GM20431 (cell line): ENCODE data around the gene KRT80.
"Not testable (repeated sequence)": the region's sequence is repeated elsewhere in the genome, so short reads cannot be mapped to it uniquely, and the experiment has no call there.

ENCODE experiments used
- in situ Hi-C: fragments of 300-500 bp; cut with MseI, MboI; formaldehyde crosslinking; loops from one replicate; pipeline ENCODE4 v1.15.0; 2020; ENCODE audit warnings: low sequenced_read_pairs; ENCODE audit not compliant: unreplicated experiment

Gene KRT80

DNA sequence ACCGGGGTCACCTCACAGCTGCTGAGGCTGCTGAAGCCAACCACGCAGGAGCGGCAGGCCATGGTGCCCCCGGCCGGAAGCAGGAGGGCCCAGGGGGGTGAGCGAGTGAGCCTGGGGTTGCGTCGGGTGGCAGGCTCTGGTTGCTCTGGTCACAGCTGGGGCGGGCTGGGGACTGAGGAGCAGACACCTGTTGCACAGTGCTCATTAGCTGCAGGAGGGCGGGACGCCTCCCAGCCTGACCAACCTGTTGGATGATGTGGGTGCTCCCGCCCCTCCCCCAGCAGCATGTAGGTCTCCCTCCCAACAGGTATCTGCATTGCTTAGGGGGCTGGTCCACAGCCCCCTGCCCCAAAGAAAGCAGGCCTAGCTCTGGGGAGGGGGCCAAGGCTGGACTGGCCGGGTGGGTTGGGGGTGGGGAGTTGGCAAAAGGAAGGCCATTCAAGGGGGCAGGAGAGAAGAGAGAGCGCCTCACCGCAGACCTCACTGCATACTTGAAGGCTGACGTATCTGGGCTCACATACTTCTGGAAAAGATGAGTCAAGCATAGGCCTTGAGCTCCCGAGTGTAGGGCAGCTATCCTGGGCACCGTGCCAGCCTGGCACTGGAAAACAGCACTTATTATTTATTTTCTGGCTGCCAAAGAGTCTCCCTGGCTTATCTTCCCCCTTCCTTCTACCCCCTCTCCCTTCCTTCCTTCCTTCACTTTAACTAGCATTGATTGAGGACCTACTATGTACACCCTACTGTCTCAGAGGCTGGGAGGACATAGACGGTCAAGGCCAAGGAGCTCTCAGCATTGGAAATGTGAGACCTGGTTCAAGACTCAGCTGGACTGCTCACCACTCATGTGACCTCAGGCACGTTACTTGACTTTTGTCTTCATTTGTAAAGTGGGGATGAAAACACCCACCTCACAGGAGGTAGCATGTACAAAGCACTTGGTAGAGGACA is at the start of gene KRT80:
Gene KRT80, minus strand, starts transcription at position 174 of the 951 bp plus-strand sequence. Its CDS starts 112 bp downstream, at position 62.
- in situ Hi-C loops, result no loop called here

DNA sequence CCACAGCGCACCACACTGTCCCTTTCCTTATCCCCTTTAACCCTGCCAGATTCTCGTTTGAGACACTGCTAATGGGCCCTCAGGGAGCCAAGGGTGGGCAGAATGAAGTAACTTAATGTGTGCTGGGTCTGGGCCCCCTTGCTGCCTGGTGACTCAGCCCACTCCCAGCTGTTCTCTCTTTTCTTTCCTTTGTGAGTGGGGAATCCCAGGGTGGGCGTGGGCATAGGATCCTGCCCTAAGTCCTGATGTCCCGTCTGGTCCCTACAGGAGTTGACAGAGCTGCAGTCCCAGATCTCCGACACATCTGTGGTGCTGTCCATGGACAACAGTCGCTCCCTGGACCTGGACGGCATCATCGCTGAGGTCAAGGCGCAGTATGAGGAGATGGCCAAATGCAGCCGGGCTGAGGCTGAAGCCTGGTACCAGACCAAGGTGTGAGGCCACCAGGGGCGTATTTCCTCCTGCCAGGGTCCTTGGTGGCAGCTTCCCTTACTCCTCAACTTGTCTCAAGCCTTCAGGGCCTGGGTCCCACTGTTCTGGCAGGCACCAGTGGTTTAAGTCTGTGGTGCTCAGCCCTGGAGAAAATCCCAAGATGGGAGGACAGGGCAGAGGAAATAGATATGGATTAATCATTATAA is 49.5 kb upstream of the KRT80 start:
- in situ Hi-C loops, result no loop called here

DNA sequence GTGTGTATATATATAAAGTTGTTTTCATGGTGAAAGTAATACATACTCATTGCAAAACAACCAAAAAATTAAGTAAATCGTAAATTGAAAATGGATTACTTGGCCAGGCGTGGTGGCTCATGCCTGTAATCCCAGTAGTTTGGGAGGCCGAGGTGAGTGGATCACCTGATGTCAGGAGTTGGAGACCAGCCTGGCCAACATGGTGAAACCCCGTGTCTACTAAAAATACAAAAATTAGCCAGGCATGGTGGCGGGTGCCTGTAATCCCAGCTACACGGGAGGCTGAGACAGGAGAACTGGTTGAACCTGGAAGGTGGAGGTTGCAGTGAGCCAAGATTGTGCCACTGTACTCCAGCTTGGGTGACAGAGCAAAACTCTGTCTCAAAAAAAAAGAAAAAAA is 48.4 kb upstream of the KRT80 start:
- in situ Hi-C loops, result not testable (repeated sequence)

DNA sequence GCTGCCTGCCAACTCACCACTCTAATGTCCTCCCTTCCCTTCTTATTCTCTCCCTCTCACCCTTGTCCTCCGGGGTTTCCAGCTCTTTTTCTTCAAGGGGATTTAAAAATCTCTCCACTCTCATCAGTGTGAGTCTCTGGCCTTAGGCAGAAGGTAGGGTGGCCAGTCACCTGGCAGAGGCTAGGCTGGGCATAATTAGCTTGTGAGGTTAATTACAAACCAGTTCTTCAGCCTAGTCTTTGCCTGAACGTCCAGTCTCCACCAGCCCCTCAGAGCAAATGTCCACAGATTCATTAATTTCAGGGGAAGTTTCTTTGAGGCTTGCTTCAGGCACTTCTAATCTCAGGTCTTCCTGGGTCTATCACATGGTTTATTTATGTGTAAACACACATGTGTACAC is 48.0 kb upstream of the KRT80 start:
- in situ Hi-C loops, result no loop called here

- in situ Hi-C loops, result no loop called here
Observed at GRCh38 chr12:52238916-52239646, 47.3 kb upstream of the KRT80 start.

DNA sequence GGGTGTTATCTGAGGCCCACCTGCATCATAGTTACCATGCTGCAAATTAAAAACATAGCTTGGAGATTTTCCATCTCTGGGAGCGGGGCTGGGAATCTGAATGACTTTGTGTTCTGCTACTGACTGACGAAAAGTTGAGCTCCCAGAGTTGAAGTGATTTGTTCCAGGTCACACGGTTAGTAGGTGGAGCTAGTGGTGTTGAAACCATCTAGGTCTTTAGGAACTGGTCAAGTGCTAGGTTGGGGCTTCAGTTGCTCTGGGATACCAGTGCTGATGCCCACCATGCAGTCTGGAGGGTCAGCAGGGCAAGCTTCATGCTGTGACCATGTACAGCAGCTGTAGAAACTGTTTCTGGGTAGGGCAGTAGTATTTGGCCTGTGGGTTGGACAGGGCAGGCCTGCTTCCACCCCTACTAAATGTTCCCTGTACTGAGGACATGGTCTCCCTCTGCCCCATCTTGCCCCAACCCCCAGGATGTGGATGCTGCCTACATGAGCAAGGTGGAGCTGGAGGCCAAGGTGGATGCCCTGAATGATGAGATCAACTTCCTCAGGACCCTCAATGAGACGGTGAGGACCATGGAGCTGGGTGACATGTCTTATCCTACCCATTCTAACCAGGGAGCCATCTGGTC is 46.5 kb upstream of the KRT80 start:
- in situ Hi-C loops, result no loop called here

DNA sequence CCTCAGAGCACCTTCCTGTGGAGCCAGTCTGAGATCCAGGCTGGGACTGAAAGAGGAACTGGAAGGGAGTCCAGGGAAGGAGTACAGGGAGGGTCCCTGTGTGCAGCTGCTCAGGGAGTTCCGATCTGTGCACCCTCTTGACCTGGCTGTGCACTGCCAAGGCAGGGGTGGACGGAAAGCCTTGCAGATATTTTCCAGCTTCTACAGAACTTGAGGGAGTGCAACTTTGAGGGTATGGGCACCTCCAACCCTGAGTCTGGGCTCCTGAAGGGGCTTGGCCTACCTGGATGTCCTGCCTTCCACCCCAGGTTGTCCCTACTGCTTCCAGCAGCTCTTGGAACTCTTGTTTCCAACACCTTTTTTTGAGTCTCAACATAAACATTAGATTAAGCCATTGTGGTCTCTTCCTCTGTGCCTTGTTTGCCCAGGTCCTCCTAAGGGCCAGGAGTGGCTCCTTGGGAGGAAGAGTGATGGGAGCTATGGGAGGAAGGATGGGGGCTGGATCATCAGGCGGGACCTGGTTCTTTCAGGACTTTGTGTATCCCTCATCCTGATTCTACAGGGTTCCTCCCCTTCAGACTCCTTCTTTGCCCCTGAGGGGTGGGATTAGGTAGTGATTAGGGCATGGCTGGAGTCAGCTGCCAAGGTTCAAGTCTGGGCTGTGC is 44.7 kb upstream of the KRT80 start:
- in situ Hi-C loops, result no loop called here

- in situ Hi-C loops, result no loop called here
Observed at GRCh38 chr12:52235822-52236361, 44.1 kb upstream of the KRT80 start.

DNA sequence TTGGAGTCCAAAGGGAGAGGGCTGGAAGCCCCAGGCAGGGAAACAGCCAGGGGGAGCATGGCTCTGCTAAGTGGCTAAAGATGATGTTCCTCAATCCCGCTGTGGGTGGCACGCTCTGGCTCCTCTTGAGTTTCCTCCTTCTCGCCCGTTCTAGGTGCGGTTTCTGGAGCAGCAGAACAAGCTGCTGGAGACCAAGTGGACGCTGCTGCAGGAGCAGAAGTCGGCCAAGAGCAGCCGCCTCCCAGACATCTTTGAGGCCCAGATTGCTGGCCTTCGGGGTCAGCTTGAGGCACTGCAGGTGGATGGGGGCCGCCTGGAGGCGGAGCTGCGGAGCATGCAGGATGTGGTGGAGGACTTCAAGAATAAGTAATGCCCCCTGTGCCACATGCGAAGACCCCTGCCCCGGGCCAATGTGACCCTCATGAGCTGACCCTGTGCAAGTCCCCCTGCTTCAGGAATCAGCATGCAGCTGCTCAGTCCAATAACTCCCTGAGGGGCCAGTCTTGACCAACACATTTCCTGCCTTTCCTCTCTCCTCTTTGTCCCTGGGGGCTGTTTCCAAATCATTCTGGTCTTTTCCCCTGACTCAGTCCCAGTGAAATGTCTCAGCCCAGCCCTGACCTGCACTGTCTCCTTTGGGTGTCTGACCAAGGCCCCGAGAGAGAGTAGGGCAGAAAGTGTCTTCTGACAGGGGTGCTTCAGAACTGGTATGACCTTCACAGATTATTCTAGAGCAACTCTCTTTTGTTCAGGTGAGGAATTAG is 43.4 kb upstream of the KRT80 start:
- in situ Hi-C loops, result no loop called here

DNA sequence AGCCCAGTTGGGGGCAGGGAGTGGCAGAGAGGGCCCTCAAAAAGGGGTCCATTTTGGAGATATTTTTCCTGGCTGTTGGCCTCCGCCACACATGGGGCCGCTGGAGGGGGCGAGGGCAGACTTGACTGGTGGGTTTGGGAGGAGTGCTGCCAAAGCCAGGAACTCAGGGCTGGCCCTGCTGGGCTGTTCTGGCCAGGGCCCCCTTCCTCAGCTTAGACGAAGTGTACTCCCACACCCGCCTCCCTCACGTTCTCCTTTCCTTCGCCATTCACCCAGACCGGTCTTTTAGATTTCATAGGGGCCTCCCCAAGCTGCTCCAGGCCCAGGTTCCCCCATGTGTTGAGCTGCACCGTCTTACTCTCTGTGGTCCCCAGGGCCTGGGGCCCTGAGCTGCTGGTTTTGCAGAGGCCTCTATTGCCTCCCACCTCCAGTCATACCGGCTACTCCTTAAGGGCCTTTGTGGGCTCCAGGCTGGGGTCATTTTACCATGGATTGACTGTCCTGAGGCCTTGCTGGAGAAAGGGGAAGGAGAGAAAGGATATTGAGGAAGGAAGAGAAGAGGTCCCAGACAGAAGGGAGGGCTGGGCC is 42.5 kb upstream of the KRT80 start:
- in situ Hi-C loops, result no loop called here

DNA sequence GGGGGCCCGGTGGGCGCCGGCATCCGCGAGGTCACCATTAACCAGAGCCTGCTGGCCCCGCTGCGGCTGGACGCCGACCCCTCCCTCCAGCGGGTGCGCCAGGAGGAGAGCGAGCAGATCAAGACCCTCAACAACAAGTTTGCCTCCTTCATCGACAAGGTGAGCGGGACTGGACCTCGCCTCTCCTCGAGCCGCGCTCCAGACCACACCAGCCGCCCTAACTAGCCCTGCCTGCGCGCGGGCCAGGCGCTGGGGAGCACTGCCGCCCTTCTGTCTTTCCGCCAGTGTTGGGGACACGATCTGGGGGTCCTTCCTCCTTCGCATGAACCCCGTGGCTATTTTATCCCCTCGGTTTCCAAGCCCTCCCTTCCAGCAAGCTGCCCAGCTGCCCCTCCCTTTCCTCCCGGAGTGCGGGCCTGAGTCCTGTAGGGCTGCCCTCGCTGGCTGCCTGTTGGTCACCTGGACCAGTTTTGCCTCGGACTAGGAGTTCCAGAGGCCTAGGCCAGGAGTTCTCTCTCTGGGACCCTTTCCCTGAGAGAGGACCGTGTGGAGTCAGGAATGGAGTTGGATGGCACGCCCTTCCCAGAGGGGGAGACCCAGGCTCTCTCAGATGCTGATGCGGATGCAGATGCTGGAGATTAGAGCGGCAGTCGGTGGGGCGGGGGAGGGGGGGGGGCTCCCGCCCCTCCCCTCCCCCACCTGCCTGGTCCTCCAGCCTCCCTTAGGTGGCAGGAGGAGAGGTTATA is 41.8 kb upstream of the KRT80 start:
- in situ Hi-C loops, result no loop called here

DNA sequence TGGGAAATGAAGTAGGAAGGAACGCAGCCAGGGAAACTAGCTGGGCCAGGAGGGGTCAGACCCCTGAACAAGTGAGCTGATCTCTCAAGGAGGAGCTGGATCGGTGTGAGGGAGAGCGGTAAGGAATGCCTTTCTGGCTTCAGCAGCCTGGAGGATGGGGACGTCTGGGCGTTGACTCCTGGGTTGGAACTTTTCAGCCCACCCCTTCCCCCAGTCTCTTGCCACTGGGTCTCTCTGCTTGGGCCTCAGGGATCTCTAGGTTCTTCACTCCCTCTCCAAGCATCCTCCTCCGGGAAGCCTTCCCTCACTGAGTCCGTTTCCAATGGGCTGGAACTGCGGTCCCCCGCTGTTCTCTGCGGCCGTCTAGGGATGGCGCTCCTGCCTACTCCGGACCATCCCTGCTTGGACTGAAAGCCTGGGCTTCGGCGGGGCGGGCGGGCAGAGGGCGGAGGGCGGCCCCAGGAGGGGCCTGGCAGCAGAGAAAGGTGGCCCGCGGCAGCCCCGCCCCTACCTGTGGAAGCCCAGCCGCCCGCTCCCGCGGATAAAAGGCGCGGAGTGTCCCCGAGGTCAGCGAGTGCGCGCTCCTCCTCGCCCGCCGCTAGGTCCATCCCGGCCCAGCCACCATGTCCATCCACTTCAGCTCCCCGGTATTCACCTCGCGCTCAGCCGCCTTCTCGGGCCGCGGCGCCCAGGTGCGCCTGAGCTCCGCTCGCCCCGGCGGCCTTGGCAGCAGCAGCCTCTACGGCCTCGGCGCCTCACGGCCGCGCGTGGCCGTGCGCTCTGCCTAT is 41.1 kb upstream of the KRT80 start, which contains the start of gene KRT7:
Gene KRT7, plus strand, starts transcription at position 570 of the 788 bp plus-strand sequence. Its CDS starts 54 bp downstream, at position 624.
- in situ Hi-C loops, result no loop called here

DNA sequence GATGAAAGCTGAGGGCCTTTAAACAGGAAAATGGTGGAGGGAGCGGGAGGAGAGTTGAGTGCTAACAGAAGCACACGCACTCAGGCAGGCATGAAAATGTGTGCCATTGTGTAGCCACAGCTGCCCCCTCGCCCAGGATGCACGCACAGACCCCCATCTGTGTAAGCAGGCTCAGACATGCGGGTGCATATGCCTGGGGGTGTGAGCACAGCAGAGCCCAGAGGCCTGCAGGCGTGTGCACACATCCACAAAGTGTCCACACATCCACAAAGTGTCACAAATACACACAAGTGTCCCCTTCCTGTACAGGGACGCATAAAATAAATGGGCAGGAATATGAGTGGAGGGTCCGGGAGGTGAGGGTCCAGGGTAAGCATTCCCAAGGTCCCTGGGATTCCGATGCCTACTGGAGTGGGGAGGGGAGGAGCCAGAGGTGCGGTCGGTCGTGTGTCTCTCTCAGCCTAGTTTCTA is 40.4 kb upstream of the KRT80 start:
- in situ Hi-C loops, result no loop called here

- in situ Hi-C loops, result no loop called here
Observed at GRCh38 chr12:52231305-52232202, 39.7 kb upstream of the KRT80 start.

DNA sequence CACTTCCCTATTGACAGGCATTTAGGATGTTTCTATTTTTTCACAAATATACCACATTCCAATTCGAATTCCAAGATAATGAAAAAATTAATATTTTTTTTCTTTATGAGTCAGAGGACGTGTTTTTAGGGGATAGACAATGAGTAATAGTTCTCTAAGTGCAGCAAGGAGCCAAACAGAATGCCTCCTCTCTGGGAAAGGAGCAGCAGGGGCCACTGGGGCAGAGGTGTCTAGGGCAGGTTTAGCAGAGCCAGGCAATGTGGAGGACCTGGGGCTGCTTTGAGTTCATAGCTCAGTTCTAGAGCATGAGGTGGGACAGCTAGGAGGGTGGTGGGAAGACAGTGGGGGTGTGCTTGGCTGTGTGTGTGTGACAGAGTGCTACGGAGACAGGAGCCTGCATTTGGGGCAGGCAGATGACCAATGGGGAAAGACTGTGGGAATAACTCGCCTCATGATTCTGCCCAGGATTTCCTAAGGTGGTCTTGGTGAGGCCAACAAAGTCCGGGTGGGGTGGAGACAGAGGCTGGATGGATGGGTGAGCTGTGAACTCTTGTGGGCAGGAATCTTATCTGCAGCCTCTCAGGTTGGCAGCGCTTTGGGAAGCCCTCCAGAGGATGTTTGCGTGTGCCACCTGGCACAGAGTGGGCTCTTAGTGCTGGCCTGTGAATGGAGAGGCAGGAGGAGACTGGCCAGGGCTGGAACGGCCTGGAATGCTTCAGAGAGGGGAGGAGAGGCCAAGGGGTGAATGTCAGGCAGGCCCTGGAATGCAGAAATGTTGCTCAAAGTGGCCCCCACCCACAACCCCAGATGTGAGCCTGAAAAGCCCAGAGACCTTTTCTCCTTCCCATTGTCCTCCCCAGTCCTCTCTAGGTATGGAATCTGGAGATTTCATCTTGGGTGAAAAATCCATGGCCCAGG is 38.8 kb upstream of the KRT80 start:
- in situ Hi-C loops, result no loop called here
